Esophagus squamous epithelium (tissue), 5 donors: ENCODE measurements around the gene FRA10AC1. TPM values are rescaled to one million over a fixed set of nuclear protein-coding genes. Genes with fewer than 3 reads are reported as not detected.

Experiments used
- DNase-seq: peaks from one replicate; lab custom pipeline; 2025; lab: John Stamatoyannopoulos, UW
- H3K27ac ChIP-seq, 4 donors: fragments of 200-600 bp; sonication (generic); one replicate each; pipeline ENCODE4 v1.5.1; 2016 to 2019; ENCODE audit warnings: mild to moderate bottlenecking in 1 of 4
- H3K27me3 ChIP-seq, 4 donors: fragments of 200-600 bp; sonication (generic); 1 replicate in 3 of 4; 2 replicates in 1 of 4; pipeline versions ENCODE4 v1.5.1 to v1.6.0; 2017 to 2021; ENCODE audit warnings: antibody characterized with exemption in 1 of 4
- H3K36me3 ChIP-seq, 3 donors: fragments of 200-600 bp; sonication (generic); one replicate each; pipeline ENCODE4 v1.5.1; 2016 to 2019
- H3K4me1 ChIP-seq, 3 donors: fragments of 200-600 bp; sonication (generic); one replicate each; pipeline ENCODE4 v1.5.1; 2017 to 2019
- H3K4me3 ChIP-seq, 4 donors: fragments of 200-600 bp; sonication (generic); 1 replicate in 3 of 4; 2 replicates in 1 of 4; pipeline ENCODE4 v1.5.1; 2016 to 2019; ENCODE audit warnings: mild to moderate bottlenecking in 2 of 4, moderate library complexity in 1 of 4
- H3K9me3 ChIP-seq, 3 donors: fragments of 200-600 bp; sonication (generic); one replicate each; pipeline ENCODE4 v1.5.1; 2016 to 2019
- CTCF ChIP-seq, 6 experiments: fragments of 450-650 bp in 4 of 6; fragments of 200-600 bp in 2 of 6; sonication (generic) in 2 of 6; IDR thresholded peaks; one replicate each; pipeline ENCODE4 v1.5.1; 2016 to 2019; ENCODE audit warnings: antibody characterized with exemption in 6 of 6, mild to moderate bottlenecking in 4 of 6, moderate library complexity in 4 of 6
- POLR2A ChIP-seq, 4 donors: fragments of 450-650 bp; IDR thresholded peaks; one replicate each; pipeline ENCODE4 v1.6.1; 2017; ENCODE audit warnings: antibody characterized with exemption in 4 of 4, mild to moderate bottlenecking in 4 of 4, moderate library complexity in 3 of 4
- WGBS, 2 donors: methylation state at CpG; one replicate each; pipeline ENCODE4 v1.1.5; 2018; 5-methylcytosine and 5-hydroxymethylcytosine counted together
- intact Hi-C: fragments of 100-400 bp; cut with DNase I; formaldehyde crosslinking; loops from one replicate; pipeline ENCODE4 v1.15.0; 2022
- total RNA-seq, 4 donors: library from RNA; depleted of rRNA; stranded (reverse); fragments of >200 nt; gene quantifications; one replicate each; pipeline ENCODE4 v1.1.0, GENCODE V29; 2016
- donor health status: DM: yes; HTN: yes; CAD: no.

Gene FRA10AC1
- total RNA-seq, 4 donors from 2014 or later, result 5.0 to 12.0 (median 5.9) TPM

- intact Hi-C loops, result no loop called here
- no peak for TF ChIP-seq CTCF (IDR thresholded peaks at IDR 0.05)
- Histone ChIP-seq H3K36me3 (peaks cover 0 to 89% (median 5%) of the 10 kb centered on the region in 3 donors), H3K9me3 (no peaks in the 10 kb centered on the region), H3K4me3 (no peak overlapping the region), H3K4me1 (no peaks in the 10 kb centered on the region), H3K27me3 (no peaks in the 10 kb centered on the region), H3K27ac (no peak overlapping the region)
- DNase-seq, result no peak
- 92 to 94% methylated on average over 2 of the region's 2 CpGs for WGBS, 2 donors
These were observed 28.6 kb downstream of the FRA10AC1 start for GRCh38 chr10:93673791-93674190.

- no peak for DNase-seq
- TF ChIP-seq POLR2A (IDR thresholded peaks at IDR 0.05) (no peak), CTCF (IDR thresholded peaks at IDR 0.05) (no peak)
- H3K4me1 ChIP-seq, result no peaks in the 10 kb centered on the region
- peaks cover 0 to 89% (median 0%) of the 10 kb centered on the region in 3 donors for H3K36me3 ChIP-seq
- no peak overlapping the region for H3K4me3 ChIP-seq
- H3K27ac ChIP-seq, result no peak overlapping the region
- intact Hi-C loops, result no loop called here
- H3K9me3 ChIP-seq, result no peaks in the 10 kb centered on the region
- WGBS, 2 donors, result 86 to 92% methylated on average over 2 of the region's 2 CpGs
- no peaks in the 10 kb centered on the region for H3K27me3 ChIP-seq
These were observed 29.5 kb downstream of the FRA10AC1 start for GRCh38 chr10:93672890-93673289.

GRCh38 chr10:93672022-93672678 is 30.2 kb downstream of the FRA10AC1 start:
- H3K4me3 ChIP-seq, result no peak overlapping the region
- no peak overlapping the region for H3K27ac ChIP-seq
- DNase-seq, result no peak
- intact Hi-C loops, result no loop called here
- no peaks in the 10 kb centered on the region for H3K9me3 ChIP-seq
- no peaks in the 10 kb centered on the region for H3K4me1 ChIP-seq
- TF ChIP-seq CTCF (IDR thresholded peaks at IDR 0.05) (no peak), POLR2A (IDR thresholded peaks at IDR 0.05) (no peak)
- H3K36me3 ChIP-seq, result peaks cover 0 to 89% (median 0%) of the 10 kb centered on the region in 3 donors
- 88 to 95% methylated on average over 2 of the region's 2 CpGs for WGBS, 2 donors
- H3K27me3 ChIP-seq, result no peaks in the 10 kb centered on the region

GRCh38 chr10:93671042-93671441 is 31.4 kb downstream of the FRA10AC1 start:
- H3K36me3 ChIP-seq, result peaks cover 0 to 89% (median 0%) of the 10 kb centered on the region in 3 donors
- WGBS, 2 donors, result 75 to 79% methylated on average over 2 of the region's 2 CpGs
- no peak for TF ChIP-seq CTCF (IDR thresholded peaks at IDR 0.05)
- TF ChIP-seq POLR2A (IDR thresholded peaks at IDR 0.05), result no peak

GRCh38 chr10:93670372-93670771 is 32.0 kb downstream of the FRA10AC1 start:
- no peak for DNase-seq
- Histone ChIP-seq H3K36me3 (peaks cover 0 to 89% (median 0%) of the 10 kb centered on the region in 3 donors), H3K27me3 (no peaks in the 10 kb centered on the region), H3K4me3 (no peak overlapping the region), H3K27ac (no peak overlapping the region), H3K4me1 (no peaks in the 10 kb centered on the region), H3K9me3 (no peaks in the 10 kb centered on the region)
- intact Hi-C loops, result no loop called here
- TF ChIP-seq CTCF (IDR thresholded peaks at IDR 0.05), result no peak
- no peak for TF ChIP-seq POLR2A (IDR thresholded peaks at IDR 0.05)

More at GRCh38 chr10:93671042-93671441, 31.4 kb downstream of the FRA10AC1 start:
- H3K9me3 ChIP-seq, result no peaks in the 10 kb centered on the region
- intact Hi-C loops, result no loop called here
- H3K27ac ChIP-seq, result no peak overlapping the region
- no peak for DNase-seq
- H3K4me1 ChIP-seq, result no peaks in the 10 kb centered on the region
- no peak overlapping the region for H3K4me3 ChIP-seq
- H3K27me3 ChIP-seq, result no peaks in the 10 kb centered on the region
